Keratinocyte (primary cell): Measurements from ENCODE around the gene CCNL2. TPM values are rescaled to one million over a fixed set of nuclear protein-coding genes. Genes with fewer than 3 reads are reported as not detected.

Experiments
- DNase-seq: peaks from one replicate; pipeline ENCODE4 v3.0.0-alpha.2; 2011; ENCODE audit warnings: low read depth, missing footprints, low spot score
- FAIRE-seq: peaks from 2 replicates; lab custom pipeline; 2011; peaks lifted over from hg19 to GRCh38; lab: Jason Lieb, UNC
- H2AFZ ChIP-seq: 2 replicates; pipeline ENCODE4 v1.6.0; 2012; ENCODE audit warnings: low read length, control low read depth, inconsistent platforms; ENCODE audit not compliant: control insufficient read depth
- H3K27ac ChIP-seq: 2 replicates; pipeline ENCODE4 v1.5.1; 2011; ENCODE audit warnings: low read length; ENCODE audit not compliant: control insufficient read depth, insufficient read depth
- H3K27me3 ChIP-seq: 3 replicates; pipeline ENCODE4 v1.6.0; 2011; ENCODE audit warnings: low read length; ENCODE audit not compliant: control insufficient read depth, insufficient read depth; ENCODE audit errors: extremely low read depth
- H3K36me3 ChIP-seq, 2 experiments: 2 replicates in 1 of 2; 3 replicates in 1 of 2; pipeline ENCODE4 v1.5.1; 2011; ENCODE audit warnings: low read length in 2 of 2, mild to moderate bottlenecking in 1 of 2; ENCODE audit not compliant: control insufficient read depth in 2 of 2, insufficient read depth in 2 of 2; ENCODE audit errors: extremely low read depth in 1 of 2
- H3K4me1 ChIP-seq: 3 replicates; pipeline ENCODE4 v1.5.1; 2011; ENCODE audit warnings: low read length; ENCODE audit not compliant: control insufficient read depth, insufficient read depth; ENCODE audit errors: extremely low read depth
- H3K4me2 ChIP-seq: 3 replicates; pipeline ENCODE4 v1.6.0; 2011; ENCODE audit warnings: low read depth, low read length; ENCODE audit not compliant: control insufficient read depth, insufficient read depth; ENCODE audit errors: extremely low read depth
- H3K4me3 ChIP-seq, 3 experiments: fragments of 200-600 bp in 1 of 3; sonication (generic) in 1 of 3; 2 replicates in 2 of 3; 3 replicates in 1 of 3; pipeline ENCODE4 v1.5.1; 2011 to 2016; ENCODE audit warnings: low read length in 3 of 3, mild to moderate bottlenecking in 3 of 3, control low read depth in 2 of 3, inconsistent platforms in 1 of 3, low read depth in 1 of 3, mixed read lengths in 1 of 3, mixed run types in 1 of 3, moderate library complexity in 1 of 3; ENCODE audit not compliant: control insufficient read depth in 2 of 3, insufficient read depth in 2 of 3; ENCODE audit errors: extremely low read depth in 1 of 3
- H3K79me2 ChIP-seq: 2 replicates; pipeline ENCODE4 v1.6.0; 2012; ENCODE audit warnings: low read length; ENCODE audit not compliant: control insufficient read depth, insufficient read depth
- H3K9ac ChIP-seq: 3 replicates; pipeline ENCODE4 v1.6.0; 2011; ENCODE audit warnings: low read length; ENCODE audit not compliant: control insufficient read depth, insufficient read depth; ENCODE audit errors: extremely low read depth
- H3K9me1 ChIP-seq: 3 replicates; pipeline ENCODE4 v1.6.0; 2011; ENCODE audit warnings: low read length; ENCODE audit not compliant: control insufficient read depth, insufficient read depth; ENCODE audit errors: extremely low read depth
- H3K9me3 ChIP-seq: 2 replicates; pipeline ENCODE4 v1.5.1; 2012; ENCODE audit warnings: low read depth, low read length; ENCODE audit not compliant: control insufficient read depth
- H4K20me1 ChIP-seq: 3 replicates; pipeline ENCODE4 v1.6.0; 2011; ENCODE audit warnings: low read length; ENCODE audit not compliant: control insufficient read depth, insufficient read depth; ENCODE audit errors: extremely low read depth
- EZH2 ChIP-seq: IDR thresholded peaks from one replicate; pipeline ENCODE4 v1.6.1; 2012; ENCODE audit warnings: inconsistent platforms, mild to moderate bottlenecking, low read length, moderate library complexity
- dilution Hi-C: fragments of 300-500 bp; cut with MboI; formaldehyde crosslinking; loops from one replicate; pipeline ENCODE4 v1.7.0; 2020; ENCODE audit warnings: low sequenced_read_pairs; ENCODE audit not compliant: extremely low pct_ligation_motif_present
- polyA plus RNA-seq, 5 experiments: library from polyadenylated mRNA; depleted of rRNA in 3 of 5; stranded (reverse) in 3 of 5; stranded (forward) in 1 of 5; unstranded in 1 of 5; fragments of >200 nt; gene quantifications; 1 replicate in 1 of 5; 2 replicates in 3 of 5; 3 replicates in 1 of 5; pipeline versions ENCODE4 v1.2.1 to v1.2.3, GENCODE V29; 2011 to 2012; ENCODE audit warnings: missing spikeins in 2 of 5, low read depth in 1 of 5, low replicate concordance in 1 of 5
- TF ChIP-seq, protein P1 (sequence below), 3 experiments: IDR thresholded peaks in 1 of 3; conservative IDR thresholded peaks in 1 of 3; optimal IDR thresholded peaks in 1 of 3; 2 replicates in 2 of 3; 3 replicates in 1 of 3; pipeline versions ENCODE3 to v1.5.1; 2011; ENCODE audit warnings: low read length in 3 of 3, mild to moderate bottlenecking in 3 of 3, moderate library complexity in 2 of 3, control low read depth in 1 of 3, inconsistent platforms in 1 of 3; ENCODE audit not compliant: insufficient read depth in 2 of 3; ENCODE audit errors: extremely low read depth in 1 of 3

CCNL2 gene
- polyA plus RNA-seq, 1 donor (not counting 4 experiments of a cell fraction or from before 2014, with no cell fraction given) = 140 TPM

GRCh38 chr1:1391225-1391624 is 7.9 kb downstream of the CCNL2 start:
- Histone ChIP-seq H3K4me1 (no peaks in the 10 kb centered on the region), H3K4me3 (no peak overlapping the region), H3K9me3 (no peaks in the 10 kb centered on the region), H3K4me2 (no peak overlapping the region), H3K9me1 (no peaks in the 10 kb centered on the region), H3K9ac (no peak overlapping the region), H3K27me3 (no peaks in the 10 kb centered on the region), H2AFZ (no peak overlapping the region), H3K79me2 (peaks cover 33% of the 10 kb centered on the region), H3K27ac (no peak overlapping the region), H4K20me1 (no peaks in the 10 kb centered on the region), H3K36me3 (peaks cover 65 to 67% of the 10 kb centered on the region in 2 experiments)
- TF ChIP-seq EZH2 = no peak
- TF ChIP-seq, protein P1, sequence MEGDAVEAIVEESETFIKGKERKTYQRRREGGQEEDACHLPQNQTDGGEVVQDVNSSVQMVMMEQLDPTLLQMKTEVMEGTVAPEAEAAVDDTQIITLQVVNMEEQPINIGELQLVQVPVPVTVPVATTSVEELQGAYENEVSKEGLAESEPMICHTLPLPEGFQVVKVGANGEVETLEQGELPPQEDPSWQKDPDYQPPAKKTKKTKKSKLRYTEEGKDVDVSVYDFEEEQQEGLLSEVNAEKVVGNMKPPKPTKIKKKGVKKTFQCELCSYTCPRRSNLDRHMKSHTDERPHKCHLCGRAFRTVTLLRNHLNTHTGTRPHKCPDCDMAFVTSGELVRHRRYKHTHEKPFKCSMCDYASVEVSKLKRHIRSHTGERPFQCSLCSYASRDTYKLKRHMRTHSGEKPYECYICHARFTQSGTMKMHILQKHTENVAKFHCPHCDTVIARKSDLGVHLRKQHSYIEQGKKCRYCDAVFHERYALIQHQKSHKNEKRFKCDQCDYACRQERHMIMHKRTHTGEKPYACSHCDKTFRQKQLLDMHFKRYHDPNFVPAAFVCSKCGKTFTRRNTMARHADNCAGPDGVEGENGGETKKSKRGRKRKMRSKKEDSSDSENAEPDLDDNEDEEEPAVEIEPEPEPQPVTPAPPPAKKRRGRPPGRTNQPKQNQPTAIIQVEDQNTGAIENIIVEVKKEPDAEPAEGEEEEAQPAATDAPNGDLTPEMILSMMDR (optimal IDR thresholded peaks at IDR 0.05 in 1 of 3, IDR thresholded peaks at IDR 0.05 in 1 of 3, conservative IDR thresholded peaks at IDR 0.05 in 1 of 3; ENCODE audit: extremely low read depth in 1 of 3, insufficient read depth in 2 of 3, low read length in 3 of 3) = no peak
- FAIRE-seq (no peak), DNase-seq (no peak)
- dilution Hi-C loops = no loop called here

DNA sequence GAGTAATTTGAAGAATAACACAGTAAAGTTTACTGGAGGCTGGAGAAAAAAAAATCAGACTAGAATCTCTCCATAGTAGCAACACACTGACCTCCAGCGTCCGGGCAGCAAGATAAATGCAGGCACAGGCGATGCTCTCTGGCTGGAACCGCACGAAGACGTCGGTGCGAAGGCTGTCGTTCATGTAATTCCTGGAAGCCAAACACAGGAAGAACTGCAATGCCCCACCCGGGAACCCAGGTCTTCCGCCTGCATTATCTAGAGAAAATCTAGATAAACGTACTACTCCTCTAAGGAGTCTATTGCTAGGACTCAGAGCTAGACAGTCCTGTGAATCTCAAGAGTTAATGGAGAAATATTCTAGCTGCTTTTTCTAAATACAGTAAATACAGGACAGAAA is 8.5 kb downstream of the CCNL2 start:
- dilution Hi-C loops = no loop called here
- H3K4me1 ChIP-seq = no peaks in the 10 kb centered on the region

More for the DNA sequence above, 8.5 kb downstream of the CCNL2 start:
- DNase-seq (no peak), FAIRE-seq (no peak)
- H2AFZ ChIP-seq = no peak overlapping the region
- no peaks in the 10 kb centered on the region for H3K27me3 ChIP-seq
- peaks cover 32% of the 10 kb centered on the region for H3K79me2 ChIP-seq
- no peaks in the 10 kb centered on the region for H4K20me1 ChIP-seq
- no peak overlapping the region for H3K9ac ChIP-seq
- H3K9me3 ChIP-seq = no peaks in the 10 kb centered on the region
- no peak overlapping the region for H3K4me2 ChIP-seq
- peaks cover 70 to 73% of the 10 kb centered on the region in 2 experiments for H3K36me3 ChIP-seq
- H3K9me1 ChIP-seq = no peaks in the 10 kb centered on the region
- TF ChIP-seq, protein P1 (optimal IDR thresholded peaks at IDR 0.05 in 1 of 3, IDR thresholded peaks at IDR 0.05 in 1 of 3, conservative IDR thresholded peaks at IDR 0.05 in 1 of 3; ENCODE audit: extremely low read depth in 1 of 3, insufficient read depth in 2 of 3, low read length in 3 of 3) = no peak
- no peak for TF ChIP-seq EZH2
- H3K27ac ChIP-seq = no peak overlapping the region
- H3K4me3 ChIP-seq = no peak overlapping the region
